B cell (primary cell): ENCODE results near the gene RAB42. TPM values are rescaled to one million over a fixed set of nuclear protein-coding genes. Genes with fewer than 3 reads are reported as not detected.

Experiments
- ATAC-seq: fragments of 200-7000 bp; cut with Tn5 transposase; one replicate; pipeline ENCODE4 v1.10.0; 2021; ENCODE audit warnings: low read depth, mild to moderate bottlenecking, moderate number of reproducible peaks, moderate library complexity
- CTCF ChIA-PET: fragments of 350-600 bp; sonication (Branson Sonifier 250); formaldehyde crosslinking; loops from one replicate; lab custom pipeline; 2021; ENCODE audit warnings: antibody characterized with exemption, inconsistent platforms; lab: Charles Lee
- POLR2A ChIA-PET: fragments of 350-600 bp; sonication (Branson Sonifier 250); formaldehyde crosslinking; loops from one replicate; lab custom pipeline; 2021; ENCODE audit warnings: antibody characterized with exemption; lab: Charles Lee
- DNase-seq: peaks from one replicate; pipeline ENCODE4 v3.0.0; 2013
- H2AFZ ChIP-seq: 2 replicates; pipeline ENCODE4 v1.6.1; 2012; ENCODE audit warnings: mild to moderate bottlenecking, low read depth, low read length; ENCODE audit not compliant: insufficient read depth, poor library complexity, severe bottlenecking
- H3K27ac ChIP-seq, 2 donors: 1 replicate in 1 of 2; 2 replicates in 1 of 2; pipeline ENCODE4 v1.5.1; 2012 to 2013; ENCODE audit warnings: low read length in 2 of 2, mild to moderate bottlenecking in 2 of 2, moderate library complexity in 1 of 2
- H3K27me3 ChIP-seq, 4 experiments: fragments of 200-600 bp in 1 of 4; sonication (generic) in 1 of 4; replicated peaks in 1 of 4; 1 replicate in 2 of 4; 2 replicates in 2 of 4; pipeline versions ENCODE4 v1.6.1 to v1.7.0; 2013 to 2016; ENCODE audit warnings: low read length in 3 of 4, mild to moderate bottlenecking in 2 of 4, mixed read lengths in 1 of 4, moderate library complexity in 1 of 4; ENCODE audit not compliant: insufficient read depth in 4 of 4, control insufficient read depth in 3 of 4; ENCODE audit errors: control extremely low read depth in 1 of 4
- H3K36me3 ChIP-seq, 2 experiments: replicated peaks in 1 of 2; 1 replicate in 1 of 2; 2 replicates in 1 of 2; pipeline versions ENCODE4 v1.6.1 to v1.7.1; 2013; ENCODE audit warnings: low read length in 1 of 2; ENCODE audit not compliant: insufficient read depth in 2 of 2, control insufficient read depth in 1 of 2; ENCODE audit errors: control extremely low read depth in 1 of 2, extremely low read depth in 1 of 2
- H3K4me1 ChIP-seq, 2 donors: fragments of 200-600 bp in 1 of 2; sonication (generic) in 1 of 2; 1 replicate in 1 of 2; 2 replicates in 1 of 2; pipeline versions ENCODE4 v1.5.1 to v1.6.1; 2013 to 2017; ENCODE audit warnings: low read length in 2 of 2; ENCODE audit not compliant: control insufficient read depth in 2 of 2, insufficient read depth in 2 of 2
- H3K4me2 ChIP-seq: replicated peaks from 2 replicates; pipeline ENCODE3; 2012; ENCODE audit warnings: mild to moderate bottlenecking, low read depth, low read length; ENCODE audit not compliant: poor library complexity, severe bottlenecking
- H3K4me3 ChIP-seq, 5 experiments: fragments of 200-600 bp in 1 of 5; sonication (generic) in 1 of 5; 1 replicate in 3 of 5; 2 replicates in 2 of 5; pipeline versions ENCODE4 v1.5.1 to v1.7.0; 2011 to 2016; ENCODE audit warnings: low read length in 4 of 5, mild to moderate bottlenecking in 4 of 5, low read depth in 2 of 5, control low read depth in 1 of 5, moderate library complexity in 1 of 5; ENCODE audit not compliant: insufficient read depth in 1 of 5; ENCODE audit errors: control extremely low read depth in 1 of 5, extremely low read depth in 1 of 5
- H3K79me2 ChIP-seq: fragments of 200-600 bp; sonication (generic); one replicate; pipeline ENCODE4 v1.6.0; 2016; ENCODE audit warnings: low read length; ENCODE audit not compliant: control insufficient read depth, insufficient read depth
- H3K9ac ChIP-seq: fragments of 200-600 bp; sonication (generic); 2 replicates; pipeline ENCODE4 v1.6.1; 2017; ENCODE audit warnings: mild to moderate bottlenecking, low read length, moderate library complexity
- H3K9me3 ChIP-seq, 3 donors: one replicate each; pipeline versions ENCODE4 v1.6.1 to v1.7.1; 2013; ENCODE audit warnings: low read length in 2 of 3; ENCODE audit not compliant: control insufficient read depth in 2 of 3, insufficient read depth in 1 of 3; ENCODE audit errors: control extremely low read depth in 1 of 3
- H4K20me1 ChIP-seq: 2 replicates; pipeline ENCODE4 v1.6.0; 2012; ENCODE audit warnings: mild to moderate bottlenecking, low read length; ENCODE audit not compliant: insufficient read depth, control insufficient read depth, poor library complexity, severe bottlenecking
- H3K27ac Mint-ChIP-seq: one replicate; pipeline ENCODE4 v1.8.0; 2021; ENCODE audit warnings: mixed read lengths
- H3K27me3 Mint-ChIP-seq: one replicate; pipeline ENCODE4 v1.8.0; 2021; ENCODE audit warnings: mixed read lengths
- H3K4me1 Mint-ChIP-seq: one replicate; pipeline ENCODE4 v1.8.0; 2021; ENCODE audit warnings: mixed read lengths
- H3K4me3 Mint-ChIP-seq: one replicate; pipeline ENCODE4 v1.8.0; 2021; ENCODE audit warnings: mixed read lengths
- H3K9me3 Mint-ChIP-seq: one replicate; pipeline ENCODE4 v1.8.0; 2022; ENCODE audit warnings: mixed read lengths; ENCODE audit not compliant: insufficient read depth
- CTCF ChIP-seq: fragments of 200-600 bp; IDR thresholded peaks from one replicate; pipeline ENCODE4 v1.8.0; 2022; ENCODE audit warnings: antibody characterized with exemption, mild to moderate bottlenecking
- EZH2 ChIP-seq: IDR thresholded peaks from 2 replicates; pipeline ENCODE4 v1.6.1; 2012; ENCODE audit warnings: borderline replicate concordance, low read depth, mild to moderate bottlenecking, moderate library complexity, low read length; ENCODE audit not compliant: insufficient read depth, poor library complexity, severe bottlenecking
- WGBS: methylation state at CpG from one replicate; pipeline ENCODE4 v1.1.5; 2013; ENCODE audit warnings: missing lambda C conversion rate; ENCODE audit not compliant: insufficient coverage; 5-methylcytosine and 5-hydroxymethylcytosine counted together
- intact Hi-C: fragments of 100-400 bp; cut with micrococcal nuclease; formaldehyde crosslinking; loops from one replicate; pipeline ENCODE4 v1.10.0; 2022
- polyA plus RNA-seq: library from polyadenylated mRNA; depleted of rRNA; stranded (reverse); fragments of >200 nt; gene quantifications from 2 replicates; pipeline ENCODE4 v1.2.3, GENCODE V29; 2012
- total RNA-seq, 2 donors: library from RNA; stranded (reverse); fragments of 120-200 nt in 1 of 2; gene quantifications; 1 replicate in 1 of 2; 2 replicates in 1 of 2; pipeline versions ENCODE4 v1.2.3 to v1.2.4, GENCODE V29; 2013 to 2022

The RAB42 gene
- total and polyA plus RNA-seq, 2 donors (not counting 1 experiment from before 2014, with no cell fraction given), result not detected

GRCh38 chr1:28604962-28605361 is 12.9 kb downstream of the RAB42 start:
- Histone ChIP-seq H3K27ac (no peak overlapping the region), H3K36me3 (peaks cover 6 to 45% of the 10 kb centered on the region in 2 experiments), H2AFZ (no peak overlapping the region), H3K4me2 (no peak overlapping the region), H3K79me2 (no peaks in the 10 kb centered on the region), H3K9me3 (no peaks in the 10 kb centered on the region), H3K4me1 (no peaks in the 10 kb centered on the region), H3K9ac (no peak overlapping the region), H3K27me3 (no peaks in the 10 kb centered on the region), H3K4me3 (no peak overlapping the region), H4K20me1 (no peaks in the 10 kb centered on the region)
- no peak for TF ChIP-seq EZH2
- TF ChIP-seq CTCF, result no peak
- WGBS, result 93% methylated on average over 4 of the region's 6 CpGs
- H3K27me3 Mint-ChIP-seq, result no peaks in the 10 kb centered on the region
- H3K9me3 Mint-ChIP-seq, result no peaks in the 10 kb centered on the region
- H3K27ac Mint-ChIP-seq, result no peak overlapping the region
- DNase-seq, result no peak
- no peak for ATAC-seq
- intact Hi-C loops, result no loop called here
- CTCF ChIA-PET, result interaction anchor here (1.6 to 5.1 kb wide), 4 partner anchors 88 to 356 kb away, joined by 5 to 49 read pairs (median 37); no protein-coding TSS in a partner anchor
- no peaks in the 10 kb centered on the region for H3K4me1 Mint-ChIP-seq
- POLR2A ChIA-PET, result interaction anchor here (0.9 kb wide), 1 partner anchor 38 kb away, joined by 3 read pairs; the partner anchor contains the start of gene TAF12
- H3K4me3 Mint-ChIP-seq, result no peak overlapping the region

GRCh38 chr1:28606771-28607170 is 14.7 kb downstream of the RAB42 start:
- Histone ChIP-seq H3K4me2 (no peak overlapping the region), H3K36me3 (peaks cover 8 to 56% of the 10 kb centered on the region in 2 experiments), H3K27me3 (no peaks in the 10 kb centered on the region), H2AFZ (no peak overlapping the region), H3K9me3 (no peaks in the 10 kb centered on the region), H3K27ac (no peak overlapping the region), H3K4me1 (no peaks in the 10 kb centered on the region), H4K20me1 (no peaks in the 10 kb centered on the region), H3K79me2 (no peaks in the 10 kb centered on the region), H3K4me3 (no peak overlapping the region), H3K9ac (no peak overlapping the region)
- H3K27me3 Mint-ChIP-seq, result no peaks in the 10 kb centered on the region
- H3K27ac Mint-ChIP-seq, result no peak overlapping the region
- no peak overlapping the region for H3K4me3 Mint-ChIP-seq
- intact Hi-C loops, result no loop called here
- ChIA-PET CTCF (no interaction called here), POLR2A (no interaction called here)
- DNase-seq (no peak), ATAC-seq (no peak)
- TF ChIP-seq EZH2 (no peak), CTCF (no peak)
- no CpG with 5 or more reads among the region's 2 CpGs for WGBS
- no peaks in the 10 kb centered on the region for H3K4me1 Mint-ChIP-seq
- H3K9me3 Mint-ChIP-seq, result no peaks in the 10 kb centered on the region
